Liver (tissue), 9 donors: ENCODE data around the gene B3GALT4. TPM values are rescaled to one million over a fixed set of nuclear protein-coding genes. Genes with fewer than 3 reads are reported as not detected.
"Not testable (repeated sequence)": the region's sequence is repeated elsewhere in the genome, so short reads cannot be mapped to it uniquely, and the experiment has no call there.

Experiments used
- DNase-seq: peaks from one replicate; pipeline ENCODE4 v3.0.0-alpha.2; 2017; ENCODE audit warnings: low spot score
- H3K27ac ChIP-seq, 2 donors: one replicate each; pipeline ENCODE4 v1.7.0; 2013; ENCODE audit warnings: inconsistent platforms in 2 of 2, low read length in 2 of 2, control low read depth in 1 of 2, low read depth in 1 of 2, mild to moderate bottlenecking in 1 of 2
- H3K27me3 ChIP-seq, 4 donors: one replicate each; pipeline versions ENCODE4 v1.6.1 to v1.7.0; 2013; ENCODE audit warnings: low read length in 3 of 4, inconsistent platforms in 1 of 4, mild to moderate bottlenecking in 1 of 4, moderate library complexity in 1 of 4; ENCODE audit not compliant: control insufficient read depth in 4 of 4, insufficient read depth in 4 of 4
- H3K36me3 ChIP-seq, 4 donors: one replicate each; pipeline versions ENCODE4 v1.6.1 to v1.7.0; 2013; ENCODE audit warnings: low read length in 3 of 4, mild to moderate bottlenecking in 3 of 4, low read depth in 1 of 4, moderate library complexity in 1 of 4; ENCODE audit not compliant: control insufficient read depth in 4 of 4, insufficient read depth in 3 of 4
- H3K4me1 ChIP-seq, 4 donors: one replicate each; pipeline versions ENCODE4 v1.6.1 to v1.7.0; 2013; ENCODE audit warnings: low read length in 3 of 4, mild to moderate bottlenecking in 3 of 4, moderate library complexity in 1 of 4; ENCODE audit not compliant: control insufficient read depth in 4 of 4, insufficient read depth in 4 of 4
- H3K4me3 ChIP-seq, 3 donors: one replicate each; pipeline versions ENCODE4 v1.6.1 to v1.7.0; 2013; ENCODE audit warnings: low read length in 3 of 3, control low read depth in 1 of 3, low read depth in 1 of 3, mild to moderate bottlenecking in 1 of 3
- H3K9ac ChIP-seq, 2 donors: one replicate each; pipeline ENCODE4 v1.7.0; 2013; ENCODE audit warnings: low read length in 2 of 2, mild to moderate bottlenecking in 2 of 2, moderate library complexity in 2 of 2, control low read depth in 1 of 2, low read depth in 1 of 2
- H3K9me3 ChIP-seq, 4 donors: one replicate each; pipeline versions ENCODE4 v1.6.1 to v1.7.0; 2013; ENCODE audit warnings: low read length in 3 of 4; ENCODE audit not compliant: control insufficient read depth in 4 of 4
- EGR1 ChIP-seq, 2 donors: IDR thresholded peaks; 2 replicates each; pipeline ENCODE4 v1.6.1; 2016 to 2018; ENCODE audit warnings: antibody characterized with exemption in 2 of 2, low read depth in 2 of 2
- FOXA2 ChIP-seq: IDR thresholded peaks from 2 replicates; pipeline ENCODE4 v1.6.1; 2016; ENCODE audit warnings: antibody characterized with exemption
- GABPA ChIP-seq, 2 donors: IDR thresholded peaks in 1 of 2; conservative IDR thresholded peaks in 1 of 2; 2 replicates each; pipeline ENCODE4 v1.6.1; 2016; ENCODE audit warnings: antibody characterized with exemption in 2 of 2, mild to moderate bottlenecking in 1 of 2, moderate library complexity in 1 of 2
- HNF4A ChIP-seq, 2 donors: conservative IDR thresholded peaks; 2 replicates each; pipeline ENCODE4 v1.6.1; 2016; ENCODE audit warnings: antibody characterized with exemption in 2 of 2, mild to moderate bottlenecking in 2 of 2
- HNF4G ChIP-seq: IDR thresholded peaks from 2 replicates; pipeline ENCODE4 v1.6.1; 2016; ENCODE audit warnings: antibody characterized with exemption
- JUND ChIP-seq, 2 donors: IDR thresholded peaks; 2 replicates each; pipeline ENCODE4 v1.6.1; 2016; ENCODE audit warnings: antibody characterized with exemption in 2 of 2
- NR2F2 ChIP-seq: IDR thresholded peaks from 2 replicates; pipeline ENCODE4 v1.6.1; 2016; ENCODE audit warnings: antibody characterized with exemption
- RXRA ChIP-seq, 2 donors: IDR thresholded peaks; 2 replicates each; pipeline ENCODE4 v1.6.1; 2017 to 2018; ENCODE audit warnings: antibody characterized with exemption in 2 of 2, mild to moderate bottlenecking in 1 of 2
- WGBS: extraction: QIAGEN DNeasy Blood & Tissue Kit; methylation state at CpG from one replicate; pipeline ENCODE4 v1.1.7; 2013; 5-methylcytosine and 5-hydroxymethylcytosine counted together
- polyA plus RNA-seq, 2 donors: library from polyadenylated mRNA; stranded (reverse) in 1 of 2; unstranded in 1 of 2; fragments of 200-250 nt in 1 of 2; fragments of >200 nt in 1 of 2; fragmentation: Nextera tagmentation in 1 of 2; extraction: Ambion mirVana in 1 of 2; gene quantifications; one replicate each; pipeline versions ENCODE4 v1.2.1 to v1.2.3, GENCODE V29; 2013 to 2015
- total RNA-seq, 2 donors: library from RNA; depleted of rRNA; stranded (reverse); fragments of >200 nt; gene quantifications; one replicate each; pipeline ENCODE4 v1.2.3, GENCODE V29; 2014
- TF ChIP-seq, protein P1 (sequence below): IDR thresholded peaks from 2 replicates; pipeline ENCODE4 v1.6.1; 2016; ENCODE audit warnings: antibody characterized with exemption
- TF ChIP-seq, protein P2 (sequence below): IDR thresholded peaks from 2 replicates; pipeline ENCODE4 v1.6.1; 2016; ENCODE audit warnings: antibody characterized with exemption
- donor health status: healthy.
- donor health status: healthy.
- donor health status: healthy.
- donor health status: healthy.
- donor health status: healthy.

B3GALT4 gene
- total and polyA plus RNA-seq, 4 donors = 1.5 to 2.7 (median 1.9) TPM

DNA sequence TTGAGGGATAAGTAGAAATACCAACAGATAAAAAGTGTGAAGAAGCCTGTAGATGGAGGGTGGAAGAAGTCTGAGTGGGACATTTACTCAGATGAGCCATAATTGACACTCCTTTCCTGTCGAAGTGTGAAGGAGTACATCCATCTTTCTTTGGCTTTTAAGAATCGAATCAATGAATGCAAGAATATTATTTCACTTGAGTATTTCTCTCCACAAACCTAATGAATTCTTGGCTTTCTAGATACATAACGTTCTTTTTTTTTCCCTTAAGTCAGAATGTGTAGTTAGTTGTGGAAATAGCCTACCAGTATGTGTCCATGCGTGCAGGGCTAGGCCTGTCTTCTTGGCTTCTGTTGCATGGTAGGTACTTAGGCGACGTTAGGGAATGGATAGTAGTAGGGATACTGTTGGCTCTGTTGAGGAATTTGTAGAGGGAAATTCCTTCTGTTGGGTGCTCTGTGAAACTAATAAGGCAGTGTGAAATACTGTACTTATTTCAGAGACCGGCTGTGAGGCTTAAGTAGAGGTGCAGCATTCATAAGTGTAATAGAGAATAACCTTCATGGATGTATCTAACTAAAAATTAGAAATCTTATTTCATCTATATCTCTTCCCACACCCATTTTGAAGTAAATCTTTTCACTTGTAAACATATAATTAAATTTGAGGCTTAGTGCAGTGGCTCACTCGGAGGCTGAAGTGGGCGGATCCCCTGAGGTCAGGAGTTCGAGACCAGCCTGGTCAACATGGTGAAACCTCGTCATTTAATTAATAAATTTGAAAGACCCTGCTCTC, 3.6 kb upstream of the B3GALT4 start:
- no peaks in the 10 kb centered on the region for H3K9me3 ChIP-seq
- TF ChIP-seq NR2F2 = no peak
- TF ChIP-seq EGR1 (IDR thresholded peaks at IDR 0.05; ENCODE audit: low read depth in 2 of 2) = no peak
- TF ChIP-seq, protein P1, sequence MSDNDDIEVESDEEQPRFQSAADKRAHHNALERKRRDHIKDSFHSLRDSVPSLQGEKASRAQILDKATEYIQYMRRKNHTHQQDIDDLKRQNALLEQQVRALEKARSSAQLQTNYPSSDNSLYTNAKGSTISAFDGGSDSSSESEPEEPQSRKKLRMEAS = no peak
- TF ChIP-seq, protein P2, sequence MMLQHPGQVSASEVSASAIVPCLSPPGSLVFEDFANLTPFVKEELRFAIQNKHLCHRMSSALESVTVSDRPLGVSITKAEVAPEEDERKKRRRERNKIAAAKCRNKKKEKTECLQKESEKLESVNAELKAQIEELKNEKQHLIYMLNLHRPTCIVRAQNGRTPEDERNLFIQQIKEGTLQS = no peak
- no peak for TF ChIP-seq HNF4A (conservative IDR thresholded peaks at IDR 0.05)
- TF ChIP-seq JUND (IDR thresholded peaks at IDR 0.05) = no peak
- TF ChIP-seq HNF4G = no peak
- DNase-seq = no peak
- peak overlapping the region; percentile 70 to 97 for H3K9ac ChIP-seq
- no peak overlapping the region for H3K27ac ChIP-seq
- H3K36me3 ChIP-seq = peaks cover 0 to 34% (median 18%) of the 10 kb centered on the region in 4 donors
- H3K4me3 ChIP-seq = peak overlapping the region; percentile 4 to 97 (median 64)
- WGBS = 57% methylated on average over 11 of the region's 11 CpGs
- H3K4me1 ChIP-seq = peaks cover 9 to 54% (median 42%) of the 10 kb centered on the region in 4 donors
- no peaks in the 10 kb centered on the region for H3K27me3 ChIP-seq

DNA sequence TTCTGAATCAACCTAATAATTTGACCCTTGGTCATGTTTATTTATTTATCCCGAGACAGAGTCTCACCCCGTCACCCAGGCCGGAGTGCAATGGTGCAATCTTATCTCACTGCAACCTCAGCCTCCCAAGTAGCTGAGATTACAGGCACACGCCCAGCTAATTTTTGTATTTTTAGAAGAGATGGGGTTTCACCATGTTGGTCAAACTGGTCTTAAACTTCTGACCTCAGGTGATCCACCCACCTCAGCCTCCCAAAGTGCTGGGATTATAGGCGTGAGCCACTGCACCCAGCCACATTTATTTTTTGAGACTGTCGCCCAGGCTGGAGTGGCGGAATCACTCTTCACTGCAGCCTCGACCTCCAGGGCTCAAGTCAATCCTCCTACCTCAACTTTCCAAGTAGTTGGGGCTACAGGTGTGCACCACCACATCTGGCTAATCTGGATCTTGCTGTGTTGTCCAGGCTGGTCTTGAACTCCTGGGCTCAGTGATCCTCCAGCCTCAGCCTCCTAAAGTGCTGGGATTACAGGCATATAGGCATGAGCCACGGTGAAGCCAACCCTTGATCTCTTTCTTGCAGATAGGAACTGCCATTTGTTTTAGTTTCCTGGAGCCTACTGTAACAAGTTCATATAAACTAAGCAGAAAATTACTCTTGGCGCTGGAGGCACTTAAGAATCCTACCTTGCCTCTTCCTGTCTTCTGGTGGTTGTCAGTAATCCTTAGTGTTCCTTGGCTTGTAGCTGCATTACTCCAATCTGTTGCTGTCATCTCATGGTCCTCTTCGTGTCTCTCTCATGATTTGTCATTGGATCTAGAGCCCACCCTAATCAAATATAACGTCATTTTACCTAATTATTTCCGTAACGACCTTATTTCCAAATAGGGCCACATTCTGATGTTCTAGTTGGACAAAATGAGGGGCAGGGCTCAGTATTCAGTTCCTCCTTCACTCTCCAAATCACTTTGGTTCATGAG, 2.7 kb upstream of the B3GALT4 start:
- Histone ChIP-seq H3K36me3 (peaks cover 0 to 29% (median 12%) of the 10 kb centered on the region in 4 donors), H3K9ac (no peak overlapping the region), H3K27me3 (no peaks in the 10 kb centered on the region), H3K4me1 (peaks cover 9 to 54% (median 42%) of the 10 kb centered on the region in 4 donors), H3K4me3 (no peak overlapping the region), H3K27ac (no peak overlapping the region), H3K9me3 (no peaks in the 10 kb centered on the region)
- 59% methylated on average over 14 of the region's 14 CpGs for WGBS
- TF ChIP-seq HNF4A (conservative IDR thresholded peaks at IDR 0.05) (peak in 1 of 2 donors; percentile 57), GABPA (IDR thresholded peaks at IDR 0.05 in 1 of 2, conservative IDR thresholded peaks at IDR 0.05 in 1 of 2) (peak in 1 of 2 donors; percentile 39), FOXA2 (peak; percentile 26), RXRA (IDR thresholded peaks at IDR 0.05) (no peak)
- no peak for DNase-seq

DNA sequence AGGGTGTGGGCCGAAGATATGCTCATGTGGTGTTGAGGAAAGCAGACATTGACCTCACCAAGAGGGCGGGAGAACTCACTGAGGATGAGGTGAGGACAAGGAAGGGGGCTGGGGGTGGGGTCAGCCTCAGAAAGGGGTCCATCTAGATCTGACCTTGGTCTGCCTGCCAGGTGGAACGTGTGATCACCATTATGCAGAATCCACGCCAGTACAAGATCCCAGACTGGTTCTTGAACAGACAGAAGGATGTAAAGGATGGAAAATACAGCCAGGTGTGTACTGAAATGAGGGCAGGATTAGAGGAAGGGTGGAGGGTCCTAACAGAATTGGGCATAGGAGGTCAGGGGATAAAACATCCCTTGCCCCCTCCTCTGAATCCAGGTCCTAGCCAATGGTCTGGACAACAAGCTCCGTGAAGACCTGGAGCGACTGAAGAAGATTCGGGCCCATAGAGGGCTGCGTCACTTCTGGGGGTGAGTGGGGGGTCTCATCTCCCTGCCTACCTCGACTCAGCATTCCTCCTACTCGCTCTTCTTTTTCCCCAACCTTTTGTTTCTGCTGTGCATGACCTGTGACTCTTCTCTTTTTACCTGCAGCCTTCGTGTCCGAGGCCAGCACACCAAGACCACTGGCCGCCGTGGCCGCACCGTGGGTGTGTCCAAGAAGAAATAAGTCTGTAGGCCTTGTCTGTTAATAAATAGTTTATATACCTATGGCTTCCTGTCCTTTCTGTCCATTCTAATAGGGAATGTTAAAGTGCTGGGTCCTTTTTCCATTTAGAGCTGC, 935 bp upstream of the B3GALT4 start:
- not testable (repeated sequence) for DNase-seq, H3K9me3 ChIP-seq, H3K27ac ChIP-seq, H3K4me3 ChIP-seq, H3K27me3 ChIP-seq
- Histone ChIP-seq H3K9ac (peak overlapping the region in 1 of 2 donors; percentile 41), H3K36me3 (peaks cover 0 to 37% (median 15%) of the 10 kb centered on the region in 4 donors), H3K4me1 (peaks cover 9 to 49% (median 38%) of the 10 kb centered on the region in 4 donors)
- 81% methylated on average over 16 of the region's 16 CpGs for WGBS
